GM19467 (cell line): Measurements from ENCODE around the gene TCEAL7.

Experiments
- ATAC-seq: cut with Tn5 transposase; IDR thresholded peaks from one replicate; pipeline ENCODE4 v1.9.1; 2021; ENCODE audit warnings: mild to moderate bottlenecking, moderate library complexity; ENCODE audit not compliant: unreplicated experiment

Gene TCEAL7

DNA sequence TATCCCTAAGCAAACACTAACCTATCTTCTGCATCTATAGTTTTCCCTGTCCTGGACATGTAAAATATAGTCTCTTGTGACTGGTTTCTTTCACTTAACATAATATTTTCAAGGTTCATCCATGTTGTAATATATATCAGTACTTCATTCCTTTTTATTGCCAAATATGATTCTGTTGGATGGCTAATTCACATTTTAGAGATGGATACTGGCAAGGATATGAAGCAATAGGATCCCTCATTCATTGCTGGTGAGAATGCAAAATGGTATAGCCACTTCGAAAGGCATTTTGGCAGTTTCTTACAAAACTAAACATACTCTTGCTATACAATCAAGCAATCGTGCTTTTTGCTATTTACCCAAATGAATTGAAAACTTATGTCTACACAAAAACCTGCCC is 33.0 kb downstream of the TCEAL7 start:
- ATAC-seq = no peak

DNA sequence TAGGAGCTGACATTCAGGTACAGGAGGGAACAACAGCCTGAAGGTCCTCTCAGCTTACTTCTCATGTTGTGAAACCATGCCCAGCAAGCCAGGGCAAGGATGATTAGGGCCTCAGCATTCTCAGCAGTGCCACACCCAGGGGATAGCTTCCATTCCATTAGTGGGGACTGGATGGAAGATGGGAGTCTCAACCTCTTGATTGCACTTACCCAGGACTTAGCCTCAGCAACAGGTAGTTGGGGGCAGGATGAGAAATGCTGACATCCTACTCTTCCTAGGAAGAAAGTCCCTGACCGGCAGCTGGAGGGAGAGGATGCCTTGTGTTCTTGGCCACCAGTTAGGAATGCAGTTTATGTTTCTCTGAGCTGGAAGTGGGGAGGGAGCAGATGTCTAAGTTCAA is 37.5 kb downstream of the TCEAL7 start:
- ATAC-seq = no peak

DNA sequence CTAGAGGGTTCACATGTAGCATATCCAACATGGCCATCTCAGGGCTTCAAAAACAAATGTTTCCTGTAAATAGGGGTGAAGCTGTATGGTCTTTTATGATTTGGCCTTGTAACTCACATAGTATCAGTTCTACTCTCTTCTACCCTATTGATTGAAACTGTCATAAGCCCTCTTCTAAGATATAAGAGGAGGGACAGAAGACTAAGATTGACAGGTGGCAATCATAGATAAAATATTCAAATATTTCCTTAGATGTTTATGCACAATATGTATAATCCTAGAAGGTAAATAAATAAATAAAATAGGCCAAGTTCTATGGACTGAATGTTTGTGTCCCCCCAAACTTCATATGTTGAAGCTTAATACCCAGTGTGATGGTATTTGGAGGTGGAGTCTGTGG is 39.4 kb downstream of the TCEAL7 start:
- ATAC-seq = no peak

DNA sequence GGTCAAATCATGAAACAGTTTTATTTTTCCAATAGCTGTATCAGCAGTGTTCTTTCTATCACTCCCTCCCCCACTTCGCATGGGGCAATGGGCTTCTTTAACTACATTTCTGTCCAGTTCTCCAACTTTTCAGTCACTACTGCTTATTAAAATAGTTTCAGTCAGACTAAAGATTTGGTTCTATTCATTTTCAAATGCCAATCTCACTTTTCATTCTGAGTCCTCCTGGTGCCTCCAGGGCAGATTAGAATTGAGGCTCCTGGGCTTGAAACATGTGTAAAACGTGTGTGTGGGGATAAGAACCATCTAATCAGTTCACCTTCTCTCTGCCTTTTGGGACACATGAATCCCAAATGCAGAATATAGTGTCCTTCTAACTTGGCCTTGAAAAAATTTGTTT is 42.8 kb downstream of the TCEAL7 start:
- ATAC-seq = no peak

DNA sequence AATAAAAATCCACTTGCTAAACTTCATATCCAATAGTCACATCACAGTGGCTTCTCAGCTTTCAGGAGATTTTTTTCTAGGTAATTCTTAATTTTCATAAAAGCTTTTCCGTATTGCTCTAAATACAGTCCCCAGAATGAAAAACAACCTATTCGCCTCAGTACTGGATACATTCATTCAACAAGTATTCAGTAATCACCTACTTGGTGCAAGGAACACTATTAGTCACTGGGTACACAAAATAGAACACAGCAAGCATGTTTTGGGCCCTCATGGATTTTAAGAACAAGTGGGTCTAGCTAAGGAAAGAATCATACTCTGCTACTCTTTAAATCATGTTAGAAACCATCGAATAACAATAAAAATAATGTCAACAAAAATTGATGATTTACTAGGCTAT is 43.5 kb downstream of the TCEAL7 start:
- no peak for ATAC-seq

DNA sequence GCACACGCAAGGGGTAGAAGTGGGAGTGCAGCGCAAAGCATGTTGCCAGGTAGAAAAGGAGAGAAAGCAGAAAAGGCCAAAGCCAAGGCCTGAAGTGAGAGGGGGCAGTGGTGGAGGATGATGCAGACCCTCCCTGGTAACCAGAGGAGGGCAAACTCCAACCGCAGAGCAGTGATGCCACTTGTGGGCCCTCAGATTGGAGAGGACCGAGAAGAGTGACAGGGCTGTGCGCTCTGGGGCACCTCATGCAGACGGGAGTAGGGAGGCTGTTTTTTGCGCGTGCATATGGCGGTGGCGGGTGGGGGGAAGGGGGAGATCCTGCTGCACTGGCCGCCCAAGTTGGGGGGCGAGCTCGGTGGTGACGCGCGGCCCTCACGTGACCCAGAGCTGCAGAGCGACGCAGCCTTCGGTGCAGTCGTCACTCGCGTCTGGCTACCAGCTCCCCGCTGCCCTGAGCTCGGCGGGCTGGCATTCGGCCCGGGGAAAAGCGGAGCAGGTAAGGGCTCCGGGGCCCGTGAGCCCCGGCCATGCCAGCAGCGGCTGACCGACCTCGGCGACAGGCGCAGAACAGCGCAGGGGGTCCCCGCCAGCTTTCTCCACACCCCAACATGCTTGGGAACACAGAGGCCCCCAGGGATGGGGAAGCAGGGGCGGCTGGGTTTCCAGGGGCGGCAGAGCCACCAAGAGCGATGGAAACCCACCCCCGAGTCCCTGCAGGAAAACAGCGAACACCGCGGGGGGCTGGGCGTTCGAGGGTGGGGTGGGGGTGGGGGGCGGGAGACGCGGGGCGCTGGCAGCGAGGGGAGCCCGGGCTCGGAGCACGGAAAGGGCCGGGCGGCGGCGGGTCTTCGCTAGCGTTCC is 46.3 kb downstream of the TCEAL7 start, which contains the start of gene BEX3:
Gene BEX3, plus strand, starts transcription at position 421 of the 861 bp plus-strand sequence. CDS start 984 bp downstream, outside the sequence.
- ATAC-seq = no peak

DNA sequence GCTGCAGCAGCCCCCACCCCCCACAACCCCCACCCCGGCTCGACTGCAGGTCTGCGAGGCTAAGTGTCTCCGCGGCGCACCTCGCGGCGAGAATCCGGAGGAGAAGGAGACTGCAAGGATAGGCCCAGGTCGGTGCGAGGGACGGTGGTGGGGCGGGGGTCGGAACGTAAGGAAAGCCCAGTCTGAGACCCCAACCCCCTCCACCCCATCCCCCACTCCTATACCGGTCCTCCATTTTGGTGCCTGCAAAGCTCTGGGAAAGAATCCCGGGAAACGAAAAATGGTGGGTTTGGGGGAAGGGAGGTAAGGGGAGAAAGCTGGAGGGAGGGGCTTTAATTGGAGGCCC is 46.9 kb downstream of the TCEAL7 start:
- no peak for ATAC-seq

DNA sequence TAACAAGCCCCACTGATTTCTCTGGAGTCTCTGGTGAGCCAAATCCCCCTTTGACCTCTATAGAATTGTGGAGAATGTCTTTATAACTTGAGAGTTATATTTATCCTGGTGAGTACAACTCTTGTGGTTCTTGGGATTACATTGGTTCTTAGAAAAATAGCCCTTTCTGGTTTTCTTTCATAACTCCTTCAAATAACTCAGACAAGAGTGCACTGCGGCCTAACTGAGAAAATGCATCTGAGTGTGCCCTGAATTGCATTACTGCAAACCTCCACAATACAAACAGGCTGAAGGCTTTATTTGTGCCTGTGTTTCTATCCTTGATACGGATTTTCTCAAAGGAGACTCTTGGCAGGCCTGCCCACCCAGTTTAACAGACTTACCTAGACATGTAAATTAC is 49.0 kb downstream of the TCEAL7 start:
- no peak for ATAC-seq
